Neuronal stem cell (in vitro differentiated cells): ENCODE measurements around the gene MYO5A.
A peak's percentile ranks its signal among the peaks of the same experiment; 100 is the strongest.

Experiments used
- DNase-seq: peaks from one replicate; pipeline ENCODE4 v3.0.0-alpha.2; 2013; ENCODE audit warnings: low spot score
- H2AFZ ChIP-seq: one replicate; pipeline ENCODE4 v1.6.1; 2013; ENCODE audit warnings: mild to moderate bottlenecking, low read length, inconsistent platforms
- H2AK5ac ChIP-seq: 2 replicates; pipeline ENCODE4 v1.6.1; 2013; ENCODE audit warnings: low read depth, mild to moderate bottlenecking, inconsistent platforms, low read length, moderate library complexity, mixed read lengths
- H2BK120ac ChIP-seq: 2 replicates; pipeline ENCODE4 v1.6.1; 2013; ENCODE audit warnings: low read depth, mild to moderate bottlenecking, inconsistent platforms, low read length, moderate library complexity, mixed read lengths
- H2BK12ac ChIP-seq: one replicate; pipeline ENCODE4 v1.6.1; 2013; ENCODE audit warnings: low read length, inconsistent platforms
- H2BK15ac ChIP-seq: 2 replicates; pipeline ENCODE4 v1.6.1; 2013; ENCODE audit warnings: mild to moderate bottlenecking, low read length, inconsistent platforms, mixed read lengths
- H2BK5ac ChIP-seq: one replicate; pipeline ENCODE4 v1.6.1; 2013; ENCODE audit warnings: inconsistent platforms, mild to moderate bottlenecking, low read length, moderate library complexity
- H3K14ac ChIP-seq: one replicate; pipeline ENCODE4 v1.6.1; 2013; ENCODE audit warnings: low read length, inconsistent platforms
- H3K18ac ChIP-seq: 2 replicates; pipeline ENCODE4 v1.6.1; 2013; ENCODE audit warnings: low read length, inconsistent platforms
- H3K23ac ChIP-seq: 2 replicates; pipeline ENCODE4 v1.6.1; 2013; ENCODE audit warnings: low read depth, mild to moderate bottlenecking, mixed read lengths, low read length, inconsistent platforms; ENCODE audit not compliant: poor library complexity
- H3K27ac ChIP-seq: replicated peaks from 3 replicates; pipeline ENCODE4 v1.5.1; 2013; ENCODE audit warnings: low read length, inconsistent platforms
- H3K27me3 ChIP-seq, 3 experiments: 2 replicates each; pipeline ENCODE4 v1.6.1; 2013; ENCODE audit warnings: low read length in 3 of 3, mild to moderate bottlenecking in 2 of 3, inconsistent platforms in 1 of 3, low read depth in 1 of 3, mixed read lengths in 1 of 3, moderate library complexity in 1 of 3; ENCODE audit not compliant: control insufficient read depth in 3 of 3, insufficient read depth in 3 of 3
- H3K36me3 ChIP-seq, 2 donors: replicated peaks in 1 of 2; 2 replicates each; pipeline ENCODE4 v1.6.1; 2013; ENCODE audit warnings: low read length in 2 of 2; ENCODE audit not compliant: control insufficient read depth in 2 of 2, insufficient read depth in 2 of 2
- H3K4ac ChIP-seq: 2 replicates; pipeline ENCODE4 v1.6.1; 2013; ENCODE audit warnings: inconsistent platforms, mild to moderate bottlenecking, low read length, moderate library complexity
- H3K4me1 ChIP-seq, 2 donors: 1 replicate in 1 of 2; 2 replicates in 1 of 2; pipeline ENCODE4 v1.6.1; 2013; ENCODE audit warnings: low read length in 2 of 2, low read depth in 1 of 2; ENCODE audit not compliant: control insufficient read depth in 2 of 2, insufficient read depth in 1 of 2
- H3K4me2 ChIP-seq: one replicate; pipeline ENCODE4 v1.6.1; 2013; ENCODE audit warnings: mild to moderate bottlenecking, low read length, inconsistent platforms; ENCODE audit not compliant: insufficient read depth, poor library complexity, severe bottlenecking
- H3K4me3 ChIP-seq, 2 donors: 2 replicates each; pipeline ENCODE4 v1.5.1; 2013; ENCODE audit warnings: low read length in 2 of 2, mild to moderate bottlenecking in 2 of 2, inconsistent platforms in 1 of 2, moderate library complexity in 1 of 2
- H3K79me1 ChIP-seq: one replicate; pipeline ENCODE4 v1.6.1; 2013; ENCODE audit warnings: low read depth, mild to moderate bottlenecking, inconsistent platforms, low read length, moderate library complexity
- H3K9ac ChIP-seq: one replicate; pipeline ENCODE4 v1.6.1; 2013; ENCODE audit warnings: mild to moderate bottlenecking, low read depth, low read length, inconsistent platforms; ENCODE audit not compliant: poor library complexity
- H3K9me3 ChIP-seq, 2 donors: replicated peaks in 1 of 2; 2 replicates each; pipeline versions ENCODE3 to v1.6.1; 2013; ENCODE audit warnings: low read length in 2 of 2, mild to moderate bottlenecking in 2 of 2, inconsistent platforms in 1 of 2, low read depth in 1 of 2, mixed read lengths in 1 of 2, moderate library complexity in 1 of 2; ENCODE audit not compliant: control insufficient read depth in 2 of 2, insufficient read depth in 1 of 2
- H4K8ac ChIP-seq: one replicate; pipeline ENCODE4 v1.6.1; 2013; ENCODE audit warnings: low read depth, mild to moderate bottlenecking, inconsistent platforms, low read length, moderate library complexity
- H4K91ac ChIP-seq: one replicate; pipeline ENCODE4 v1.6.1; 2013; ENCODE audit warnings: low read length, low read depth, mild to moderate bottlenecking, inconsistent platforms; ENCODE audit not compliant: poor library complexity
- WGBS, 2 donors: extraction: QIAGEN DNeasy Blood & Tissue Kit; methylation state at CpG; one replicate each; pipeline ENCODE4 v1.1.7; 2013; ENCODE audit warnings: missing lambda C conversion rate in 2 of 2, mixed read lengths in 1 of 2; ENCODE audit not compliant: insufficient read length in 2 of 2, insufficient replicate concordance in 1 of 2; ENCODE audit errors: extremely low coverage in 2 of 2; 5-methylcytosine and 5-hydroxymethylcytosine counted together

Gene MYO5A

DNA sequence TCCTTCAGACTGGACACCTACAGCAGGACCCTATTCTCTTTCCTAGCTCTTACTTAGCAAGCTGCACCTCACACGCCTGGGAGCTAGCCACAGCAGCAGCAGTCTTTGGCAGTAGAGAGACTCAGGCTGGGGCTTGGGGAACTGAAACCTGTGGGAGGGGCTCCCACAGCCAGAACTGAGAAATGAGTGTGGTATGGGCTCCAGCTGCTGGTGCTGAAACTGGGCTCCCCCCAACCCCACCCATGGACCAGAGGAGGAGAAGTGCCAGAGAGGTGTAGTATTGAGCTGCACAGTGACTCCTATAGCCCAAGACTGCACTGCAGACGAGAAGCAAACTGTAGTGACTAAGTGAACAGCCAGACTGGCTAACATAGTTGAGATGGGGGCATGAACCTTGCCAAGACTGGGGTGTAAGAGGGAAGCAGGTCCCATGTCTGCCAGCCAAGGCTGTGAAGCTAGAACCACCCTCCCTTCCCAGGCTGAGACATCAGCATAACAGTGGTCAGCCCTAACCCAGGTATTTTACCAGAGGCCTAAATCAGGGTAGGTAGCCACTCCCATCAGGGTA, 62.5 kb downstream of the MYO5A start:
- Histone ChIP-seq H3K4me2 (no peak overlapping the region), H2BK120ac (no peak overlapping the region), H2AFZ (no peak overlapping the region), H2BK12ac (no peak overlapping the region), H3K9ac (no peak overlapping the region), H4K8ac (no peak overlapping the region), H4K91ac (no peak overlapping the region), H3K23ac (no peak overlapping the region), H2BK5ac (no peak overlapping the region), H3K18ac (no peak overlapping the region), H3K9me3 (peaks cover 0 to 5% of the 10 kb centered on the region in 2 donors), H3K4me1 (peaks cover 0 to 5% of the 10 kb centered on the region in 2 donors), H3K27me3 (no peaks in the 10 kb centered on the region), H3K14ac (peak overlapping the region; percentile 4), H3K27ac (no peak overlapping the region), H2BK15ac (no peak overlapping the region), H3K4me3 (no peak overlapping the region), H2AK5ac (no peak overlapping the region), H3K4ac (no peak overlapping the region), H3K79me1 (peaks cover 2% of the 10 kb centered on the region), H3K36me3 (no peaks in the 10 kb centered on the region)
- DNase-seq, result no peak
- WGBS, 2 donors, result no CpG with 5 or more reads among the region's 2 CpGs

DNA sequence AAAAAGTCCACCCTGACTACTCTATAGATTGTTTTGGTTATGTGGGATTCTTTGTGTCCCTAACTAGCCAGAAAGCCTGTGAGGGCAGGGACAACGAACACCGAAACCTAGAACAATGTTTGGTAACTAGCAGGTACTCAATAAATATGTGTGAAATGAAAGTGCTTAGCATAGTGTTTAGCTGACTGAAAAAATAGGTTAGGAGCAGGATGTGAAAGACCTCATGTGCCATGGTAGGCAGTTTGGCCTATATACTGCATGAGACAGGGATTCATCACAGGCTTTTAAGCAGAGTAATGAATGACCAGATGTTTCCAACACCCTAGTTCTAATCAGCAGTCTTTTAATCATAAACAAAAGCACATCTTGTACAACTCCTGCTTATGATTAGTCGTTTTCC, 64.2 kb downstream of the MYO5A start:
- Histone ChIP-seq H3K4me3 (no peak overlapping the region), H3K9ac (no peak overlapping the region), H2BK120ac (no peak overlapping the region), H3K4ac (no peak overlapping the region), H3K27me3 (no peaks in the 10 kb centered on the region), H3K27ac (no peak overlapping the region), H3K14ac (no peak overlapping the region), H3K79me1 (peaks cover 2% of the 10 kb centered on the region), H3K9me3 (peaks cover 0 to 5% of the 10 kb centered on the region in 2 donors), H3K23ac (no peak overlapping the region), H4K8ac (no peak overlapping the region), H2BK5ac (no peak overlapping the region), H2BK15ac (no peak overlapping the region), H3K4me1 (peaks cover 0 to 5% of the 10 kb centered on the region in 2 donors), H2AFZ (no peak overlapping the region), H4K91ac (no peak overlapping the region), H3K36me3 (no peaks in the 10 kb centered on the region), H3K4me2 (no peak overlapping the region), H2AK5ac (no peak overlapping the region), H2BK12ac (no peak overlapping the region), H3K18ac (no peak overlapping the region)
- DNase-seq, result no peak
- no CpG with 5 or more reads among the region's 3 CpGs for WGBS, 2 donors

DNA sequence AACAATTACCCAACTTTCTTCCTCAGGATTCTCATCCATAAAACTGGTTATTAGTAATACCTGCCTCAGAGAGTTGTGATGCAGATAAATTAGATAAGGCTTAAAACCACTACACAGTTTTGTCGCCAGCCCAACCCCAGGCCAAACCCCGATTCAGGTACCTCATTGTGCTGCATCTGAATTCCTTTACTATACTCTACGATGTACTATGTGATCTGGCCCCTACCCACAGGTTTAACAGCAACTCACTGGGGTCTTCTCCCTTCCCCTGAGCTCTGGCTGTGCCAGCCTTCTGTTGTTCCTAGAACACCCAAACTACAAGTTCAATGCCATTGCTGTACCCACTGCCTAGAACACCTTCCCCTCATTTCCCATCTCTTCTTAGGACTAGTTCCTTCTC, 64.6 kb downstream of the MYO5A start:
- Histone ChIP-seq H2AK5ac (no peak overlapping the region), H3K4me2 (no peak overlapping the region), H3K79me1 (peaks cover 4% of the 10 kb centered on the region), H3K4me1 (peaks cover 0 to 5% of the 10 kb centered on the region in 2 donors), H2BK120ac (no peak overlapping the region), H2BK12ac (no peak overlapping the region), H3K27me3 (no peaks in the 10 kb centered on the region), H3K9ac (no peak overlapping the region), H2BK5ac (no peak overlapping the region), H3K27ac (no peak overlapping the region), H3K23ac (no peak overlapping the region), H4K91ac (no peak overlapping the region), H3K4me3 (no peak overlapping the region), H3K9me3 (peaks cover 0 to 5% of the 10 kb centered on the region in 2 donors), H3K14ac (no peak overlapping the region), H4K8ac (no peak overlapping the region), H3K18ac (no peak overlapping the region), H3K4ac (no peak overlapping the region), H3K36me3 (no peaks in the 10 kb centered on the region), H2AFZ (no peak overlapping the region), H2BK15ac (no peak overlapping the region)
- DNase-seq, result no peak
- WGBS, 2 donors, result no CpG with 5 or more reads among the region's 3 CpGs

DNA sequence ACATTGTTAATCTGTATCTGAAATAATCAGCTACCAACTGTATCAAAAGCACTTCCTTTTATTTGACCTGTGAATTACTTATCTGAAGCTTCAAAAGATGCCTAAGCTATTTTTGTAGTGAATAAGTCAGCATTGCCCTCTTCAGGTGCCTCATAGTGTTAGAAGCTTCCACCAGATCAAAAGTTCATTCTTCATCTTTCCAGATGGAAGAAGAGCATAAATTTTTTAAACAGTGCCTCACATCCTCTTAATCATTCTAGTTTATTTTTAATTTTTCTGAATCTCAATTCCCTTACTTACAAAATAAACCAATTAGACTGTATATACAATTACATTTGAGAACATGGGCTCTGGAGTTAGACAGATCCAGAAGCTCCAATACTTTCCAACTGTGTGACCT, 65.0 kb downstream of the MYO5A start:
- Histone ChIP-seq H3K4ac (no peak overlapping the region), H3K36me3 (no peaks in the 10 kb centered on the region), H2BK5ac (no peak overlapping the region), H2AFZ (no peak overlapping the region), H2BK12ac (no peak overlapping the region), H4K91ac (no peak overlapping the region), H3K27ac (no peak overlapping the region), H3K4me3 (no peak overlapping the region), H3K4me1 (peaks cover 0 to 5% of the 10 kb centered on the region in 2 donors), H2AK5ac (no peak overlapping the region), H4K8ac (no peak overlapping the region), H3K23ac (no peak overlapping the region), H3K14ac (no peak overlapping the region), H3K9me3 (peaks cover 0 to 5% of the 10 kb centered on the region in 2 donors), H3K9ac (no peak overlapping the region), H2BK15ac (no peak overlapping the region), H3K4me2 (no peak overlapping the region), H3K27me3 (no peaks in the 10 kb centered on the region), H3K18ac (no peak overlapping the region), H2BK120ac (no peak overlapping the region), H3K79me1 (peaks cover 4% of the 10 kb centered on the region)
- DNase-seq, result no peak
